H1 (cell line): ENCODE data around the gene HOXA10. TPM values are rescaled to one million over a fixed set of nuclear protein-coding genes. Genes with fewer than 3 reads are reported as not detected.

ENCODE experiments used
- CTCF ChIA-PET: fragments of 300-600 bp; sonication (Branson Sonifier 250); formaldehyde crosslinking; loops from one replicate; lab custom pipeline; 2021; ENCODE audit not compliant: partially characterized antibody; lab: Charles Lee
- POLR2A ChIA-PET: fragments of 300-600 bp; sonication (Branson Sonifier 250); formaldehyde crosslinking; loops from one replicate; lab custom pipeline; 2021; ENCODE audit warnings: inconsistent platforms; ENCODE audit not compliant: partially characterized antibody; lab: Charles Lee
- DNase-seq, 2 experiments: peaks; one replicate each; pipeline versions ENCODE4 v3.0.0 to v3.0.0-alpha.2; 2010 to 2022; ENCODE audit warnings: low spot score in 2 of 2, low read depth in 1 of 2, mixed read lengths in 1 of 2
- FAIRE-seq: peaks from 2 replicates; lab custom pipeline; 2011; peaks lifted over from hg19 to GRCh38; lab: Jason Lieb, UNC
- H2AFZ ChIP-seq: 2 replicates; pipeline ENCODE4 v1.8.1; 2012; ENCODE audit warnings: low read length, inconsistent platforms
- H2AK5ac ChIP-seq: 2 replicates; pipeline ENCODE4 v1.6.1; 2013; ENCODE audit warnings: low read depth, low read length
- H2BK120ac ChIP-seq: replicated peaks from 2 replicates; pipeline ENCODE3; 2013; ENCODE audit warnings: low read depth, low read length, inconsistent platforms
- H2BK12ac ChIP-seq: 2 replicates; pipeline ENCODE4 v1.6.1; 2013; ENCODE audit warnings: low read depth, low read length
- H2BK15ac ChIP-seq: 2 replicates; pipeline ENCODE4 v1.6.1; 2013; ENCODE audit warnings: low read length
- H2BK20ac ChIP-seq: 2 replicates; pipeline ENCODE4 v1.6.1; 2013; ENCODE audit warnings: low read length
- H2BK5ac ChIP-seq: 2 replicates; pipeline ENCODE4 v1.6.1; 2013; ENCODE audit warnings: low read depth, low read length
- H3K14ac ChIP-seq: 2 replicates; pipeline ENCODE4 v1.6.1; 2013; ENCODE audit warnings: inconsistent platforms; ENCODE audit not compliant: insufficient read length
- H3K18ac ChIP-seq: 2 replicates; pipeline ENCODE4 v1.6.1; 2013; ENCODE audit warnings: low read length; ENCODE audit errors: extremely low read depth
- H3K23ac ChIP-seq: 2 replicates; pipeline ENCODE4 v1.6.1; 2013; ENCODE audit warnings: inconsistent platforms; ENCODE audit not compliant: insufficient read length
- H3K23me2 ChIP-seq: 2 replicates; pipeline ENCODE4 v1.6.1; 2013; ENCODE audit warnings: low read depth, low read length
- H3K27ac ChIP-seq: 2 replicates; pipeline ENCODE4 v1.6.1; 2011; ENCODE audit warnings: low read depth, low read length, inconsistent platforms
- H3K27me3 ChIP-seq, 4 experiments: replicated peaks in 1 of 4; 1 replicate in 1 of 4; 2 replicates in 3 of 4; pipeline versions ENCODE4 v1.6.1 to v1.8.1; 2011 to 2013; ENCODE audit warnings: low read length in 3 of 4, mild to moderate bottlenecking in 3 of 4, inconsistent platforms in 2 of 4, mixed read lengths in 2 of 4, moderate library complexity in 1 of 4; ENCODE audit not compliant: control insufficient read depth in 3 of 4, insufficient read depth in 3 of 4; ENCODE audit errors: extremely low read depth in 1 of 4
- H3K36me3 ChIP-seq, 4 experiments: 2 replicates each; pipeline versions ENCODE4 v1.6.1 to v1.8.1; 2011 to 2013; ENCODE audit warnings: mild to moderate bottlenecking in 4 of 4, low read length in 3 of 4, moderate library complexity in 2 of 4, control low read depth in 1 of 4, inconsistent platforms in 1 of 4; ENCODE audit not compliant: insufficient read depth in 4 of 4, control insufficient read depth in 2 of 4
- H3K4ac ChIP-seq: replicated peaks from 2 replicates; pipeline ENCODE3; 2013; ENCODE audit warnings: low read length, low read depth, mixed read lengths, inconsistent platforms; ENCODE audit not compliant: insufficient read length
- H3K4me1 ChIP-seq, 4 experiments: replicated peaks in 1 of 4; 1 replicate in 1 of 4; 2 replicates in 3 of 4; pipeline versions ENCODE4 v1.6.1 to v1.8.1; 2011 to 2013; ENCODE audit warnings: low read length in 3 of 4, inconsistent platforms in 2 of 4, mixed read lengths in 1 of 4; ENCODE audit not compliant: insufficient read depth in 4 of 4, control insufficient read depth in 3 of 4
- H3K4me2 ChIP-seq, 2 experiments: 2 replicates each; pipeline versions ENCODE4 v1.6.1 to v1.8.1; 2011 to 2013; ENCODE audit warnings: low read depth in 2 of 2, low read length in 2 of 2, control low read depth in 1 of 2, inconsistent platforms in 1 of 2, mild to moderate bottlenecking in 1 of 2; ENCODE audit not compliant: insufficient read depth in 1 of 2
- H3K4me3 ChIP-seq, 4 experiments: fragments of 200-600, 300-600 bp in 1 of 4; sonication (generic), shearing (Covaris generic), sonication (Bioruptor Twin) in 1 of 4; 2 replicates each; pipeline versions ENCODE4 v1.5.1 to v1.8.1; 2011 to 2016; ENCODE audit warnings: low read length in 4 of 4, low read depth in 3 of 4, control low read depth in 2 of 4, inconsistent platforms in 2 of 4, mild to moderate bottlenecking in 2 of 4, mixed read lengths in 1 of 4, moderate library complexity in 1 of 4; ENCODE audit not compliant: insufficient read depth in 2 of 4; ENCODE audit errors: extremely low read depth in 1 of 4
- H3K56ac ChIP-seq: replicated peaks from 2 replicates; pipeline ENCODE3; 2013; ENCODE audit warnings: low read depth, mild to moderate bottlenecking, mixed read lengths, low read length, inconsistent platforms; ENCODE audit not compliant: insufficient read length
- H3K79me1 ChIP-seq: 2 replicates; pipeline ENCODE4 v1.6.1; 2013; ENCODE audit warnings: low read depth, low read length, control low read depth
- H3K79me2 ChIP-seq, 2 experiments: 2 replicates each; pipeline versions ENCODE4 v1.6.1 to v1.8.1; 2012 to 2013; ENCODE audit warnings: low read length in 2 of 2, mild to moderate bottlenecking in 2 of 2, inconsistent platforms in 1 of 2; ENCODE audit not compliant: insufficient read depth in 2 of 2, control insufficient read depth in 1 of 2
- H3K9ac ChIP-seq, 4 experiments: replicated peaks in 1 of 4; 1 replicate in 1 of 4; 2 replicates in 3 of 4; pipeline versions ENCODE4 v1.6.1 to v1.8.1; 2011 to 2013; ENCODE audit warnings: low read depth in 3 of 4, low read length in 3 of 4, control low read depth in 2 of 4, mild to moderate bottlenecking in 2 of 4, moderate library complexity in 2 of 4, inconsistent platforms in 1 of 4; ENCODE audit errors: extremely low read depth in 1 of 4
- H3K9me3 ChIP-seq, 2 experiments: 2 replicates each; pipeline versions ENCODE4 v1.6.1 to v1.8.1; 2012 to 2013; ENCODE audit warnings: mild to moderate bottlenecking in 2 of 2, moderate library complexity in 2 of 2, control low read depth in 1 of 2, inconsistent platforms in 1 of 2, low read depth in 1 of 2, low read length in 1 of 2, mixed read lengths in 1 of 2; ENCODE audit not compliant: insufficient read depth in 2 of 2
- H4K20me1 ChIP-seq, 2 experiments: replicated peaks in 1 of 2; 2 replicates each; pipeline versions ENCODE3 to v1.8.1; 2011 to 2013; ENCODE audit warnings: inconsistent platforms in 2 of 2, low read length in 2 of 2, mild to moderate bottlenecking in 1 of 2; ENCODE audit not compliant: insufficient read depth in 2 of 2, control insufficient read depth in 1 of 2
- H4K5ac ChIP-seq: 2 replicates; pipeline ENCODE4 v1.6.1; 2013; ENCODE audit warnings: low read length, low read depth, mixed read lengths, inconsistent platforms; ENCODE audit not compliant: insufficient read length
- H4K8ac ChIP-seq: 2 replicates; pipeline ENCODE4 v1.8.0; 2013; ENCODE audit warnings: mild to moderate bottlenecking, moderate library complexity, low read length, inconsistent platforms; ENCODE audit not compliant: insufficient read depth; ENCODE audit errors: extremely low read depth
- H4K91ac ChIP-seq: replicated peaks from 2 replicates; pipeline ENCODE3; 2013; ENCODE audit warnings: low read length, mixed read lengths, inconsistent platforms; ENCODE audit not compliant: insufficient read length
- CTBP2 ChIP-seq: IDR thresholded peaks from 2 replicates; pipeline ENCODE4 v1.7.0; 2011; ENCODE audit warnings: borderline replicate concordance, mild to moderate bottlenecking, moderate library complexity, mixed read lengths, low read length; ENCODE audit not compliant: insufficient read depth, insufficient read length
- FOSL1 ChIP-seq: IDR thresholded peaks from 2 replicates; pipeline ENCODE4 v1.6.1; 2011; ENCODE audit warnings: mild to moderate bottlenecking, low read depth, low read length, moderate library complexity; ENCODE audit not compliant: insufficient read depth
- KDM4A ChIP-seq: IDR thresholded peaks from one replicate; pipeline ENCODE4 v1.7.1; 2012; ENCODE audit warnings: low read depth, mild to moderate bottlenecking, moderate library complexity, low read length, inconsistent platforms; ENCODE audit not compliant: severe bottlenecking
- NANOG ChIP-seq: IDR thresholded peaks from 2 replicates; pipeline ENCODE4 v1.6.1; 2011; ENCODE audit warnings: low read length, low read depth, mild to moderate bottlenecking, inconsistent platforms; ENCODE audit not compliant: insufficient read depth, poor library complexity, severe bottlenecking
- NRF1 ChIP-seq: IDR thresholded peaks from 2 replicates; pipeline ENCODE4 v1.6.1; 2011; ENCODE audit warnings: mild to moderate bottlenecking, low read depth, low read length, improper control_type of control experiment
- POU5F1 ChIP-seq: IDR thresholded peaks from 2 replicates; pipeline ENCODE4 v1.6.1; 2011; ENCODE audit warnings: low read depth, mild to moderate bottlenecking, low read length, moderate library complexity
- RXRA ChIP-seq: IDR thresholded peaks from 2 replicates; pipeline ENCODE4 v1.6.1; 2011; ENCODE audit warnings: low read depth, mild to moderate bottlenecking, low read length, moderate library complexity; ENCODE audit not compliant: insufficient read depth
- WGBS, 2 experiments: shearing (Covaris generic) in 1 of 2; methylation state at CpG; one replicate each; pipeline versions ENCODE4 v1.1.6 to v1.1.7; 2013 to 2015; ENCODE audit warnings: low lambda C conversion rate in 2 of 2, mixed read lengths in 2 of 2, inconsistent platforms in 1 of 2, low coverage in 1 of 2, missing lambda C conversion rate in 1 of 2; ENCODE audit not compliant: insufficient replicate concordance in 2 of 2, insufficient coverage in 1 of 2, insufficient read length in 1 of 2; ENCODE audit errors: extremely low coverage in 1 of 2, missing lambda C conversion rate in 1 of 2; 5-methylcytosine and 5-hydroxymethylcytosine counted together
- polyA plus RNA-seq, 7 experiments: library from polyadenylated mRNA; depleted of rRNA in 3 of 7; stranded (reverse) in 5 of 7; unstranded in 2 of 7; fragments of >200 nt in 5 of 7; fragments of 200-250 nt in 2 of 7; gene quantifications; 1 replicate in 5 of 7; 2 replicates in 1 of 7; 4 replicates in 1 of 7; pipeline versions ENCODE4 v1.2.1 to v1.2.3, GENCODE V29; 2011 to 2013; ENCODE audit warnings: missing spikeins in 2 of 7, mixed read lengths in 2 of 7
- total RNA-seq: library from RNA; stranded (reverse); fragmentation: NEBNext Ultra II Directional; extraction: Animal tissue kit (Norgen Biotek cat#: 25700); gene quantifications from 2 replicates; pipeline ENCODE4 v1.2.1, GENCODE V29; 2021

HOXA10 gene
- total and polyA plus RNA-seq, 2 of the 8 experiments (the other 6 are each of a cell fraction or from before 2014, with no cell fraction given) = not detected

DNA sequence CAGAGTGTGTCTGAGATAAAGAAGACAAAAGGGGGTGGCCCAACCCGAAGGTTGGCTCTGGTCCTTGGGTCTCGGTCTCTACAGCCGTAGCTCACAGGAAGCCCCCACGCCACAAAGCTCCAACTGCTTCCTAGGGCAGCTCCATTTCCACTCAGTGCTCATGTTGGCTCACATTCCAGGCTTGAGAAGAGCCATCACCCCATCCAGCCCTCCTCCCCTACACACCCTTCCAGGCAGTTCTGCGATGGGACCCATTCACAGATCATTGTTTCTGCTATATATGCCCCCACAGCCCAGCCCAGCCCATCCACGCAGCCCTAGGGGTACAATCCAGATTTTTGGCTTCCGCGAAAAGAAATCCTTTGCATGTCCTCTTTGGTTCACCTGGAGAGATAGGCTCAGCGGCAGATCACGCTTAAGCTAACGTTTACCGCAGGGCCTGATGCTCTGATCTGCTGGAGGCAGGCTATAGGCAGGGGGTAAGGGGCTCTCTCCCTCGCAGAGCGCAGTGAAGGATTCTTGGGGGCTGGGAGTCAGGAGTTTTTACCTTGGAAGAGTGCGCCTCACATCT lies 17.1 kb upstream of the HOXA10 start:
- DNase-seq (no peak), FAIRE-seq (no peak)
- no peaks in the 10 kb centered on the region for H3K23me2 ChIP-seq
- H2BK12ac ChIP-seq = 0 out of 2 replicates have a peak overlapping the region, but pooled peaks have one; percentile 27
- ChIA-PET POLR2A (no interaction called here), CTCF (interaction anchor here (0.8 to 9.1 kb wide), 10 partner anchors 8 to 829 kb away, joined by 3 to 64 read pairs (median 4); partner anchors contain the start of genes HOXA13 and HOXA5)
- no peak overlapping the region for H4K91ac ChIP-seq
- H3K18ac ChIP-seq = no peak overlapping the region
- peaks cover 0 to 10% (median 0%) of the 10 kb centered on the region in 4 experiments; a peak in 1 of 8 replicates for H3K36me3 ChIP-seq
- no peak overlapping the region for H3K14ac ChIP-seq
- peaks cover 22 to 52% of the 10 kb centered on the region in 2 experiments for H4K20me1 ChIP-seq
- no peak overlapping the region for H2BK15ac ChIP-seq
- no peak overlapping the region for H3K9ac ChIP-seq
- H3K56ac ChIP-seq = no peak overlapping the region
- H3K23ac ChIP-seq = no peak overlapping the region
- TF ChIP-seq NANOG (no peak), CTBP2 (no peak), NRF1 (no peak), POU5F1 (no peak), KDM4A (no peak), RXRA (no peak), FOSL1 (no peak)
- WGBS, 2 experiments = 25% methylated on average over 15 of the region's 15 CpGs; no CpG with 5 or more reads in 1 of the 2 experiments
- H2BK5ac ChIP-seq = no peak overlapping the region
- no peak overlapping the region; a peak in 1 of 4 replicates for H3K4me2 ChIP-seq
- H3K79me1 ChIP-seq = no peaks in the 10 kb centered on the region
- no peak overlapping the region for H3K27ac ChIP-seq
- no peak overlapping the region for H4K5ac ChIP-seq
- H3K4ac ChIP-seq = no peak overlapping the region
- no peak overlapping the region for H4K8ac ChIP-seq
- no peaks in the 10 kb centered on the region for H3K79me2 ChIP-seq
- H2AK5ac ChIP-seq = no peak overlapping the region
- H2AFZ ChIP-seq = no peak overlapping the region
- peaks cover 0 to 3% of the 10 kb centered on the region in 2 experiments; a peak in 1 of 4 replicates for H3K9me3 ChIP-seq
- H2BK120ac ChIP-seq = no peak overlapping the region
- H3K4me1 ChIP-seq = peaks cover 0 to 17% (median 12%) of the 10 kb centered on the region in 4 experiments; a peak in 5 of 7 replicates
- H2BK20ac ChIP-seq = no peak overlapping the region
- H3K27me3 ChIP-seq = peaks cover 86 to 100% (median 96%) of the 10 kb centered on the region in 4 experiments
- no peak overlapping the region for H3K4me3 ChIP-seq
